Esophagus (tissue), 2 donors: ENCODE measurements around the gene RBM20. TPM values are rescaled to one million over a fixed set of nuclear protein-coding genes. Genes with fewer than 3 reads are reported as not detected.
A peak's percentile ranks its signal among the peaks of the same experiment; 100 is the strongest.

Source experiments
- H3K27ac ChIP-seq, 2 donors: one replicate each; pipeline ENCODE4 v1.5.1; 2013; ENCODE audit warnings: low read depth in 2 of 2, mild to moderate bottlenecking in 2 of 2, inconsistent platforms in 1 of 2, low read length in 1 of 2, moderate library complexity in 1 of 2
- H3K27me3 ChIP-seq, 2 donors: one replicate each; pipeline ENCODE4 v1.6.1; 2013; ENCODE audit warnings: low read length in 2 of 2, control low read depth in 1 of 2, mild to moderate bottlenecking in 1 of 2; ENCODE audit not compliant: insufficient read depth in 2 of 2, control insufficient read depth in 1 of 2
- H3K36me3 ChIP-seq, 2 donors: one replicate each; pipeline ENCODE4 v1.6.1; 2013; ENCODE audit warnings: low read length in 1 of 2; ENCODE audit not compliant: control insufficient read depth in 2 of 2, insufficient read depth in 2 of 2
- H3K4me1 ChIP-seq, 2 donors: one replicate each; pipeline ENCODE4 v1.6.1; 2013; ENCODE audit warnings: low read length in 1 of 2; ENCODE audit not compliant: control insufficient read depth in 2 of 2, insufficient read depth in 2 of 2
- H3K4me3 ChIP-seq, 2 donors: one replicate each; pipeline ENCODE4 v1.5.1; 2013; ENCODE audit warnings: low read length in 2 of 2, mild to moderate bottlenecking in 2 of 2, low read depth in 1 of 2, moderate library complexity in 1 of 2
- H3K9me3 ChIP-seq, 2 donors: one replicate each; pipeline ENCODE4 v1.6.1; 2013; ENCODE audit warnings: mild to moderate bottlenecking in 2 of 2, low read depth in 1 of 2, low read length in 1 of 2, moderate library complexity in 1 of 2; ENCODE audit not compliant: control insufficient read depth in 2 of 2, insufficient read depth in 1 of 2
- WGBS, 2 donors: extraction: QIAGEN DNeasy Blood & Tissue Kit; methylation state at CpG; one replicate each; pipeline ENCODE4 v1.1.7; 2013; 5-methylcytosine and 5-hydroxymethylcytosine counted together
- polyA plus RNA-seq, 2 donors: library from polyadenylated mRNA; stranded (reverse); fragments of 200-250 nt; gene quantifications; one replicate each; pipeline ENCODE4 v1.2.3, GENCODE V29; 2013
- donor health status: healthy with polysubstance abuse.
- donor health status: Bipolar disorder and iron deficiency.

The RBM20 gene
- polyA plus RNA-seq, 2 donors = 2.7 to 7.2 TPM

- Histone ChIP-seq H3K9me3 (no peaks in the 10 kb centered on the region), H3K4me1 (peaks cover 8 to 30% of the 10 kb centered on the region in 2 donors), H3K27me3 (no peaks in the 10 kb centered on the region), H3K36me3 (no peaks in the 10 kb centered on the region), H3K27ac (peak overlapping the region; percentile 83 to 98), H3K4me3 (no peak overlapping the region)
- WGBS, 2 donors = 75% methylated on average over 8 of the region's 8 CpGs
Measured at GRCh38 chr10:110818311-110819256, 174.4 kb downstream of the RBM20 start.

DNA sequence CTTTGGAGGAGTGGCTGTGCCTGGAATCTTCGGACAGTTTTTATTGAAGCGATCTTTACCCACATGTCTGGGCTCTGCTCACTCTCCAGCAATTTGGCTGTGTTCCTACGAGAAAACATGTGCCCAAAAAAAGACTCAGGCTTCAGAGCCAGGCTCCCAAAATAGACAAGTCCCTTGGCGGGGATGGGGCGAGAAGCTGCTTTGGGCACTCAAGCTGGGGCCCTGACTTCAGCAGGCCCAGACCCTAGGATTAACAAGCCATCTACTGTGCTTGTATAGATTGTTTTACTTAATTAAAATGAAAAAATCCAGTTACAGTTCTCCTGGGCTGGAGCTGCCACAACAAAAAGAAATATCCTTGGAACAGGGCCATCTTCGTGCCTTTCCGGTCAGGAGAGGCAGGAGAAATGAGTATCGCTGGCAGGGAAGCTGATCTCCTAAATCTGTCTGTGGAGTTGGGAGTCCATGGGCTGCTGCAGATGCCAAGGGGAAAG lies 176.2 kb downstream of the RBM20 start:
- Histone ChIP-seq H3K9me3 (no peaks in the 10 kb centered on the region), H3K27me3 (no peaks in the 10 kb centered on the region), H3K4me1 (peaks cover 8 to 30% of the 10 kb centered on the region in 2 donors), H3K27ac (peak overlapping the region; percentile 73 to 92), H3K36me3 (no peaks in the 10 kb centered on the region), H3K4me3 (no peak overlapping the region)
- WGBS, 2 donors = 14 to 27% methylated on average over 8 of the region's 8 CpGs

GRCh38 chr10:110821508-110821907 lies 177.4 kb downstream of the RBM20 start:
- H3K9me3 ChIP-seq = no peaks in the 10 kb centered on the region
- peak overlapping the region; percentile 50 to 58 for H3K27ac ChIP-seq
- H3K4me1 ChIP-seq = peaks cover 8 to 27% of the 10 kb centered on the region in 2 donors
- H3K36me3 ChIP-seq = no peaks in the 10 kb centered on the region
- no peaks in the 10 kb centered on the region for H3K27me3 ChIP-seq
- H3K4me3 ChIP-seq = no peak overlapping the region
- WGBS, 2 donors = 71 to 77% methylated on average over 7 of the region's 7 CpGs

DNA sequence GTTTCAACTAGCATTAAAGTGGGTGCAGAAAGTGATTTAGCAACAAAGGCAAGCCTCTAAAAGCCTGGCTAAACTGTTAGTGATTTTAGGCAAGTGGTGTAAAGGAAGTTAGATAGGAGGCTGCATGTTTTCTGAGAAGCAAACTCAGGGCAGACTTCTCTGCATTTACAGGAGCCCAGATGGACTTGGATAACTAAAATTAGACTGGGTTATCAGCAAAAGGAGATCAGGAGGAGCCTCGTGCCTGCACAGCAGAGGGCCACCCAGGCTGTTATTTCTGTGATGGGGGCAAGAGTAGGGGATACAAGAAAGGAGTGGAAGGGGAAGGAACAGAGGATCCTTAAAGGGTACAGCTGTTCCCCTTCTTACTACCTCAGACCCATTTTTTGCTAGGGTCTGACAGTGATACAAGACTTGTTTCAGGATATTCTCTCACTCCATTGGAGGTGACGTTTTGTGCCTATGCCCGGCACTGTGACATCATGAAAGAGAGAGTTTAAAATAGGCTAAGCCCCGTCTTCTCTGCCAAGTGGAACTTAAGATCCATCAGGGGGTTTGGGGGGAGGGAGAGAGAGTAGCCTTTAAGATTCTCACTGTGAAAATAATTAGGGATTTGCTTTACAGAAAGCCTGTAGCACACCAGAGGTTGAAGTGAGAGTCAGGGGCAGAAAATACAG lies 178.0 kb downstream of the RBM20 start:
- peak overlapping the region; percentile 10 to 81 for H3K27ac ChIP-seq
- no peaks in the 10 kb centered on the region for H3K36me3 ChIP-seq
- H3K4me1 ChIP-seq = peaks cover 8 to 23% of the 10 kb centered on the region in 2 donors
- H3K9me3 ChIP-seq = no peaks in the 10 kb centered on the region
- 34 to 47% methylated on average over 4 of the region's 4 CpGs for WGBS, 2 donors
- no peaks in the 10 kb centered on the region for H3K27me3 ChIP-seq
- H3K4me3 ChIP-seq = no peak overlapping the region

- 49 to 54% methylated on average over 8 of the region's 8 CpGs for WGBS, 2 donors
- no peaks in the 10 kb centered on the region for H3K9me3 ChIP-seq
- H3K4me1 ChIP-seq = peaks cover 8 to 19% of the 10 kb centered on the region in 2 donors
- no peak overlapping the region for H3K4me3 ChIP-seq
- peak overlapping the region; percentile 10 to 81 for H3K27ac ChIP-seq
- H3K36me3 ChIP-seq = no peaks in the 10 kb centered on the region
- H3K27me3 ChIP-seq = no peaks in the 10 kb centered on the region
Measured at GRCh38 chr10:110822712-110823311, 178.7 kb downstream of the RBM20 start.

DNA sequence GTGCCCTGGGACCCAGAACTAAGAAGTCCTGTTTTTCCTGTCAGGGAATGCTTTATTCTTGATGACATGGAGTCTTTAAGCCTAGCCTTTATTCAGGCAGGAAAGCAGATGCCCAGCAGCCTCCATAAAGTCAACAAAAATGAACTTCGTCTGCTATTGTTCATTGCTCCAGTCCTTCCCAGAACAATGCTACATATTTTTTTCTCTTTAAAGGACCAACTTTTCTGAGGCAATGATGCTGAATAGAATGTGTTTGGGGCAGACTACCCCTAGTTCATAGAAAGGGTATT lies 180.0 kb downstream of the RBM20 start:
- WGBS, 2 donors = 37 to 45% methylated on average over 1 of the region's 1 CpG
- H3K4me1 ChIP-seq = peaks cover 9 to 16% of the 10 kb centered on the region in 2 donors
- no peaks in the 10 kb centered on the region for H3K36me3 ChIP-seq

DNA sequence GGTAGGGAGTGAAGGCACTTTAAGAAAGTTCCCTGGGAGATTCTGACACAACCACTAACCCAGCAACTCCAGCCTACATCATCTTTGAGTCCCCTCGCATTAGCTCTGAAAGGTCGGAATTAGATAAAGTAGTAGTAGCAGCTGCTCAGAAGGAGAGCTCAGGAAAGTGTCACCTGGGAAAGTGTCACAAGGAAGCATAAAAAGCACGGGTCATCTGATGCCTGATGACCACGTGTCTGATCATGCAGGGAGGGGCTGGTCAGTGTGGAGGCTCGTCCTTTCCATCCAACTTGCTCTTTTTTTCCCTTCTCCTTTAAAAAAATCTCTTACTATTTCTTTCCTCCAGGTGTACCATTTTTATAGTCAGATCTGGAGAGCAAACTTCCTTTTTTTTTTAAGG lies 180.5 kb downstream of the RBM20 start:
- Histone ChIP-seq H3K9me3 (no peaks in the 10 kb centered on the region), H3K27ac (peak overlapping the region; percentile 64 to 72), H3K36me3 (no peaks in the 10 kb centered on the region), H3K4me3 (no peak overlapping the region), H3K27me3 (no peaks in the 10 kb centered on the region), H3K4me1 (peaks cover 14 to 17% of the 10 kb centered on the region in 2 donors)
- WGBS, 2 donors = 64 to 71% methylated on average over 5 of the region's 5 CpGs

More for the DNA sequence above, 180.0 kb downstream of the RBM20 start:
- Histone ChIP-seq H3K4me3 (no peak overlapping the region), H3K27ac (peak overlapping the region; percentile 64 to 72), H3K27me3 (no peaks in the 10 kb centered on the region), H3K9me3 (no peaks in the 10 kb centered on the region)

- H3K36me3 ChIP-seq = no peaks in the 10 kb centered on the region
- H3K4me1 ChIP-seq = peaks cover 16 to 17% of the 10 kb centered on the region in 2 donors
- no peaks in the 10 kb centered on the region for H3K27me3 ChIP-seq
- no peak overlapping the region for H3K4me3 ChIP-seq
- no peaks in the 10 kb centered on the region for H3K9me3 ChIP-seq
- no peak overlapping the region for H3K27ac ChIP-seq
- WGBS, 2 donors = 74 to 80% methylated on average over 1 of the region's 1 CpG
Measured at GRCh38 chr10:110825508-110825907, 181.4 kb downstream of the RBM20 start.

- 29 to 44% methylated on average over 4 of the region's 4 CpGs for WGBS, 2 donors
- Histone ChIP-seq H3K4me1 (peaks cover 13% of the 10 kb centered on the region in 2 donors), H3K9me3 (no peaks in the 10 kb centered on the region), H3K27ac (peak overlapping the region; percentile 91 to 93), H3K4me3 (no peak overlapping the region), H3K27me3 (no peaks in the 10 kb centered on the region), H3K36me3 (no peaks in the 10 kb centered on the region)
Measured at GRCh38 chr10:110827410-110827809, 183.3 kb downstream of the RBM20 start.
